ENCODE data around the gene PTPRN2.

Gene PTPRN2

GRCh38 chr7:158273138-158273651 lies 314.4 kb downstream of the PTPRN2 start:
- no peak for FAIRE-seq

- no peak for FAIRE-seq
Measured at GRCh38 chr7:158272509-158273137, 315.0 kb downstream of the PTPRN2 start.

- FAIRE-seq: no peak
Measured at GRCh38 chr7:158272091-158272490, 315.5 kb downstream of the PTPRN2 start.

GRCh38 chr7:158271646-158272045 lies 316.0 kb downstream of the PTPRN2 start:
- no peak for FAIRE-seq

GRCh38 chr7:158270856-158271413 lies 316.7 kb downstream of the PTPRN2 start:
- no peak for FAIRE-seq

- FAIRE-seq: no peak
Measured at GRCh38 chr7:158270106-158270775, 317.4 kb downstream of the PTPRN2 start.

GRCh38 chr7:158268816-158269535 lies 318.6 kb downstream of the PTPRN2 start:
- no peak for FAIRE-seq

GRCh38 chr7:158267742-158268435 lies 319.7 kb downstream of the PTPRN2 start:
- no peak for FAIRE-seq

- no peak for FAIRE-seq
Measured at GRCh38 chr7:158266817-158267741, 320.5 kb downstream of the PTPRN2 start.

GRCh38 chr7:158266426-158266816 lies 321.2 kb downstream of the PTPRN2 start:
- FAIRE-seq: no peak

GRCh38 chr7:158265743-158266080 lies 321.9 kb downstream of the PTPRN2 start:
- FAIRE-seq: no peak

- FAIRE-seq: no peak
Measured at GRCh38 chr7:158264881-158265742, 322.5 kb downstream of the PTPRN2 start.

GRCh38 chr7:158263964-158264748 lies 323.5 kb downstream of the PTPRN2 start:
- peak; percentile 75 for FAIRE-seq

GRCh38 chr7:158263110-158263963 lies 324.3 kb downstream of the PTPRN2 start:
- FAIRE-seq: no peak

- no peak for FAIRE-seq
Measured at GRCh38 chr7:158262284-158263109, 325.1 kb downstream of the PTPRN2 start.

- no peak for FAIRE-seq
Measured at GRCh38 chr7:158261362-158262235, 326.0 kb downstream of the PTPRN2 start.

All from islet of Langerhans (tissue), 1 donor.